C4-2B (cell line): ENCODE results near the gene MESP1.

Experiments used
- H3K27ac ChIP-seq: fragments of 450-650 bp; 2 replicates; pipeline ENCODE4 v1.5.1; 2017
- ZFX ChIP-seq: fragments of 450-650 bp; IDR thresholded peaks from 2 replicates; pipeline ENCODE4 v1.6.1; 2017
- TF ChIP-seq, protein P1 (sequence below): fragments of 450-650 bp; conservative IDR thresholded peaks from 2 replicates; pipeline ENCODE4 v1.5.1; 2017; ENCODE audit warnings: mild to moderate bottlenecking

MESP1 gene

DNA sequence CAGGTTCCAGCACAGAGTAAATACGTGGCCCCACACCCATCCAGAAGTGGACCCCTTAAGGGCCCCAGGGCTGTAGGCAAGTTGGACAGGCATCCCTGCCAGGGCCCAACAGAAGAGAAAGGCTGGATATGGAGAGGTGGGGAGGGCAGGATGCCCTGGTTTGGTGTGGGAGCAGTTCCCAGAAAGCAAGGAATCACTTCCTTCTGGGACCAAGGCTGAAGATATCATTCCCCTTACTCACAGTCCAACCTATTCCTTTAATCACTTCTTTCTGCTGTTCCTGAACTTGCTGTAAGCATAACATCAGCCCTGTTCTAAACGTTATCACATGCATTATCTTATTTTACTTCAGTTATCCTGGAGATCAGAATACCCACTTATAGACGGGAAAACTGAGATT is 19.0 kb upstream of the MESP1 start:
- TF ChIP-seq ZFX: no peak
- TF ChIP-seq, protein P1, sequence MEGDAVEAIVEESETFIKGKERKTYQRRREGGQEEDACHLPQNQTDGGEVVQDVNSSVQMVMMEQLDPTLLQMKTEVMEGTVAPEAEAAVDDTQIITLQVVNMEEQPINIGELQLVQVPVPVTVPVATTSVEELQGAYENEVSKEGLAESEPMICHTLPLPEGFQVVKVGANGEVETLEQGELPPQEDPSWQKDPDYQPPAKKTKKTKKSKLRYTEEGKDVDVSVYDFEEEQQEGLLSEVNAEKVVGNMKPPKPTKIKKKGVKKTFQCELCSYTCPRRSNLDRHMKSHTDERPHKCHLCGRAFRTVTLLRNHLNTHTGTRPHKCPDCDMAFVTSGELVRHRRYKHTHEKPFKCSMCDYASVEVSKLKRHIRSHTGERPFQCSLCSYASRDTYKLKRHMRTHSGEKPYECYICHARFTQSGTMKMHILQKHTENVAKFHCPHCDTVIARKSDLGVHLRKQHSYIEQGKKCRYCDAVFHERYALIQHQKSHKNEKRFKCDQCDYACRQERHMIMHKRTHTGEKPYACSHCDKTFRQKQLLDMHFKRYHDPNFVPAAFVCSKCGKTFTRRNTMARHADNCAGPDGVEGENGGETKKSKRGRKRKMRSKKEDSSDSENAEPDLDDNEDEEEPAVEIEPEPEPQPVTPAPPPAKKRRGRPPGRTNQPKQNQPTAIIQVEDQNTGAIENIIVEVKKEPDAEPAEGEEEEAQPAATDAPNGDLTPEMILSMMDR: no peak
- H3K27ac ChIP-seq: peak overlapping the region; percentile 14

DNA sequence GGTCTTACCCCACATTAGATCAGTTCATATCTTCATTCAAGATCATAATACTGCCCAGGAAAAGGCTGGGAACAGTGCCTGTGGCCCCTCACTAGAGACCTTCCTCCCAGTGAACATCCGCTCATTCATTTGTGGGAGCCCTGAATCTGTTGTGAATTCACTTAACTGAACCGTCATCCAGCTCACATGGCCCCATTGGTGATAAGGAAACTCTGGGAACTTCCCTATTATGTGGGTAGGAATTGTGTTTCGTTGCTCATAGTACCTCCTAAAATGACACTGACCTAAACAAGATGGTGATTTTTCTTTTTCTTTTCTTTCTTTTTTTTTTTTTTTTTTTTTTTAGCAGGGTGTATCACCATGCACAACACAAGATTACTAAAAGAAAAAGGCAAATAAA is 18.3 kb upstream of the MESP1 start:
- peak overlapping the region; percentile 70; the same call in 1 of the 2 replicates for H3K27ac ChIP-seq

DNA sequence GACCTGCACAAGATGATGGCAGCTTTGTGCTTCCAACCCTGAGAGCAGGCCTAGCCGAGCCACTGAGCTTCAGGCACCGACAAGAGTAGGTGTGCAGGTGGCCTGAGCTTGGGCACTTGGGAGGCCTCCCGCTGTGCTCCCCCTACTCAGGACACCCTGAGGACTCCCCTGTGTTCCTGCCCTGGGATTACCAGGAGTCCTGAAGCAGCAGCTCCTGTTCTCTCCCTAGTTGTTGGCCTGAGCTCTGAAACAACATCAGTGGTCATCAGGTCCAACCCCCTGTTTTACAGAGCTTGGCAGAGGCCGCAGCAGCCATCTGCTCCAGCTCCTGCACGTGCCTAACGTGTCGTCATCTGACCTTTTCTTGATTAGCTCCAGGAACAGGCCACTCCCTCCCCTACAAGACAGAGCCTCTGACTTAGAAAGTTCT is 17.0 kb upstream of the MESP1 start:
- peak overlapping the region; percentile 70 for H3K27ac ChIP-seq
- TF ChIP-seq ZFX: peak; percentile 6; the same call in 1 of the 2 replicates
- TF ChIP-seq, protein P1: no peak

More for the DNA sequence above, 18.3 kb upstream of the MESP1 start:
- TF ChIP-seq, protein P1: no peak
- no peak for TF ChIP-seq ZFX

DNA sequence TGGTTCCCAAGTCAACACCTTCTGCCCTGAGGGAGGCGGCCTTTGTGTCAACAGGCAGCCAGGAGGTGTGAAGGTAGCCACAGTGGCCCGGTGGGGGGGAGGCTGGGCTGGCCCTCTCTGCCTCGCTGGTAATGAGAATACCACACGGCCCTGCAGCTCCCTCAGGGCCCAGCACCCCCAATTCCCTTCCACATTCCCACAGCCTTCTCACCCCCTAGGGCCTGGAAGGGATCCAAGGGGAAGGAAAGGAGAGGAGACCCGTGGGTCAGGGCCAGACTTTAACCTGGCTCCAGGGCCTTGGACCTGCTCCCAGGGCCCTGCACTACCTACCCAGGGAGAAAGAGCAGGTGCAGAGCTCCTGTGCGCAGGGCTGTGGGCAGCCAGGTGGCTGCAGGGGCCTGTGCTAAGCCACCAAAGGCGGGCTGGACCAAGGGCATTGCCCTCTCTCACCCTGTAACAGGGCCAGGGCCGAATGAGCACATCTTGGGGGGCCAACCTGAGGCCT is 16.4 kb upstream of the MESP1 start:
- peak overlapping the region; percentile 70 for H3K27ac ChIP-seq
- TF ChIP-seq ZFX: no peak
- TF ChIP-seq, protein P1: no peak

DNA sequence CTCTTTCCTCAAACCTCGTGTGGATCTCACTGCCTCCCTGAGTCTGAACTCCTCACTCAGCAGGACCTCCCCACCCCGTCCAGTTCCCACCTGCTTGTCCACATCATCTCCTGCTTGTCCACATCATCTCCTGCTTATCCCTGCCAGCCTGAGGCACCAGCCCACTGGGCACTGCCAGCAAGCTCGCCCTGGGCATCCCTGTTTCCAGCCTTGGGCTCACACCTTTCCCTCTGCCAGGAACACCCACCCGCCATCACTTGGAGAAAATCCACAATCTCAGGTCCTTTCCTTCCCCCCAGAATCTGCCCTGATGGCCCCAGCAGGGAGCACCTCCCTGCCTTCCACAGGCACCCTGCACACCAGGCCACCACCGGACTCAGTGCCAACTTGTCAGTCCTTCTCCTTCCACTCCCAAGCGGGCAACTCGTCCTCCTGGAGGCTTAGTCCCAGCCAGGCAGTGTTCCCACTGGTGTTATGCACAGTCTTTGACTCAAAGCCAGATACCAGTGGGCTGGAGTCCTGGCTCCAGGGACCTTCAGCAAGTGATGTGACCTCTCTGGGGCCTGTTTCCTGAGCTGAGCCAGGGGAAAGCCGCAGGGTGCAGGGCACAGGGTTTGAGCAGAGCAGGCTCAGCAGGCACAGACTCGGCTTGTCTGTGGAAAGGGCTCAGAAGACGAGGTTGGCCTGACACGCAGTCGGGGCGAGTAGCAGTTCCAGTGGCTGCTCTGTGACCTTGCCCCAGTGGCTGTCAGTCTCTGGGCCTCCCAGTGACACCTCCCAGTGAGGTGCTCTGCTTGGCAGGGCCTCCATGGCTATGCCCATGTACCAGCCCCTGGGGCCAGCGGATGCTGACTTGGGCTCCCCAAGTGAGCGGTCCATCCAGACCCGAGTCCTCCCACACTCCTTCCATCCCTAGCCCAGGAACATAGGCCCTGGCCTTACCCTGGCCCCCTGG is 15.6 kb upstream of the MESP1 start:
- H3K27ac ChIP-seq: peak overlapping the region; percentile 70

DNA sequence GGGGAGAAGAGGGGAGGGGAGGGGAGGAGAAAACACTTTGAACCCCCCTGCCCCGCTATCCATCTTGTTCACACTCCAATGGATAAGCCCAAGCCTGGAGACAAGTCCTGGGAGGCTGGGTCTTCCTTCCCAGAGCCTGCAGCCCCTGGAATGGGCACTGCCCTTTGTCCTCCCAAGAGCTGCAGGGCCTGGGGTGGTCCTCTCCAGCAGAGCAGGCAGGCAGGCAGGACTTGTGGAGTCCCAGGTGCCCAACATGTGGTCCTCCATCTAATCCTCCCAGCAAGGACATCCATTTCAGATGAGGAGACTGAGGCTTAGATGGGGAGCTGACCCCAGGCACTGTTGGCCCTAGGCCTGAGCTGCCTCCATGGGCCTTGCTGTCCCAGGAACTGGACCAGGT is 14.6 kb upstream of the MESP1 start:
- peak overlapping the region; percentile 70 for H3K27ac ChIP-seq
- TF ChIP-seq, protein P1: no peak
- TF ChIP-seq ZFX: no peak

More for the DNA sequence above, 15.6 kb upstream of the MESP1 start:
- TF ChIP-seq, protein P1: no peak
- TF ChIP-seq ZFX: no peak

DNA sequence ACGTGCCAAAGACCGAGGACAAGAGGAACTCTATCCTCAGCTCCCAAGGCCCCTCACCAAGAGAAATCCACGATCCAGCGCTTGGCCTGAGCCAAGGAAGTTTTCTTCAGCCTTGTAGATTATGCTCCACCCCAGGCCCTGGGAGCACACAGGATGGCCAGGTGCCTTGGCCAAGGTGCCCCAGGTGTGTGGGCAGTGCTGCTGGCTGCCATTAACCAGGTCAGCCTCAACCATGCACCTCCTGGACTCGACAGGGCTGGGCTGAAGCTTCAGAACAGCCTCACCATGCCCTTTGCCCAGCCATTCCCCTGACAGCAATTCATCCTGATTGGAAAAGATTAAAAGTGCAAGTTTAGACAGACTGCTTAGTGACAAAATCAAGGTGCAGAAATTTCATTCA is 10.9 kb upstream of the MESP1 start:
- no peak for TF ChIP-seq ZFX
- TF ChIP-seq, protein P1: no peak
- H3K27ac ChIP-seq: peak overlapping the region; percentile 47
